Stimulated activated CD8-positive, alpha-beta memory T cell treated with anti-CD3 and anti-CD28 coated beads, Interleukin-7, amount 100 ng/mL, for 4 hours (primary cell): ENCODE results near the gene A3GALT2.

Experiments
- DNase-seq, 2 donors: peaks; one replicate each; pipeline ENCODE4 v3.0.0-alpha.2; 2020; ENCODE audit warnings: low read depth in 2 of 2

The A3GALT2 gene

GRCh38 chr1:33272509-33272908 is 48.4 kb downstream of the A3GALT2 start:
- no peak for DNase-seq

DNA sequence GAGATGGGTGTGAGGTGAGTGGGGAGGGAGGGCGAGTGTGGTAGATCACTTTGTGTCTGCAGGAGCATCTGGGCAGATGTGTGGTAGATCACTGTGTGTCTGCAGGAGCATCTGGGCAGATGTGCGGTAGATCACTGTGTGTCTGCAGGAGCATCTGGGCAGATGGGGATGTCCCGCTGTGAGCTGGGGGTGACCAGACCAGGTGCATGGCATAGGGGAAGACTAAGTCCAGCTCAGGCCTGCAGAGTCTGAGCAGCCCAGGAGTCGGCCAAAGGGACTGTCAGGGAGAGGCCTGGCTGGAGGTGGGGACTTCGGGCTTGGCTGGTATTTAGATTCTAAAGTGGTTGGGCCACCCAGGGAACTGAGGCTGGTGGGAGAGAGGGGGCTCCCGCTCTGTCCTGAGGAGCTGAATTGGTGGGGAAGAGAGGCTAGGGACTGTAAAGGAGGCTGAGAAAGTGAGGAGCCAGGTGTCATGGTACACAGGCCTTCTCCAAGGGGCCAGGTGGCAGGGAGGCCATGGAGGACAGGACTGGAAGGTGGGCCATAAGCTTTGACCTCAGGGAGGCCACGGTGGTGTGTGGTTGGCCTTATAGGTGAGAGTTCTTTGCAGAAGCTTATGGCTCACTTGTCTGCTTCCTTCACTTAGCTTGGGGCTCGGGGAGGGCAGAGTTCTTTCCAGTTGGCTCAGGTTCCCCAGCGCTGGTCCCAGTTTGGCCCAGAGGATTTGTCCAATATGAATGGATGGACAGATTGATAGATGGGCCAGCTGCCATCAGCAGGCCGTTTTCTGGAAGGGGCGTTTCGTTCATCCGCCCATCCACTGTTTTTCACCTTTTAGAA is 49.0 kb downstream of the A3GALT2 start:
- no peak for DNase-seq

- no peak for DNase-seq
Measured at GRCh38 chr1:33270808-33271465, 50.0 kb downstream of the A3GALT2 start.

- no peak for DNase-seq
Measured at GRCh38 chr1:33270379-33270778, 50.5 kb downstream of the A3GALT2 start.

DNA sequence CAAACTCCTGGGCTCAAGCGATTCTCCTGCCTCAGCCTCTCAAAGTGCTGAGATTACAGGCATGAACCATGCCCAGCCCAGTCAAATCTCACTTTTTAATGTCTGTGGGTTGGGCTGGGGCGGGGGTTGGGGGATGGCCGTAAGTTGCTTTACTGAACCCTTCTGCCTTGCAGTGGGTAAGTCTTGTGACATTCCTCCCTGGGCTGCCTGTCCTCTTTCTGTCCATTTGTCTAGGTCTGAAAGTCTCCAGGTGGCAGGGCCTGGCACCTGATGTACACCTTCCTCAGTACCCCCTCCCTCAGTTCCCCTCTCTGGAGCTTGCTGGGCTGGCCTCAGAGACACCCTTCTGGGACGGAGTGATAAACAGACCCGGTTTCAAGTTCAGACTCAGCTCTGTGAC is 51.3 kb downstream of the A3GALT2 start:
- no peak for DNase-seq

GRCh38 chr1:33268927-33269610 is 51.8 kb downstream of the A3GALT2 start:
- no peak for DNase-seq

DNA sequence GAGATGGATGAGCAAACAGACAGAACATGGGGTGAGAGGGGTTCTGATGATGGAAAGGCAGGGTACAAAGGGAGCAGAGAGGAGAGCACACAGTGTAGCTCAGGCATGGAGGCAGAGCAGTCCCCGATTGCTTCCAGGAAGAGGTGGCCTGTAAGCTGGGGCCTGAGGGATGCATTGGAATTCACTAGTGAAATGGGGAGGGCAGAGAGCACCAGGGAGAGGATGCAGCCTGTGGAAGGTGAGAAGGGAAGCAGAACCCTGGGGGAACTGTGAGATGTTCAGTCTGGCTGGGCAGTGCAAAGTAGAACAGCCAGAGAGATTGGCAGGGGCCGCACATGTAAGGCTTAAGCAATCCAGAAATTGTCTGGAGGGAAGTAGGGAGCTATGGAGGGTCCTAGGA is 52.4 kb downstream of the A3GALT2 start:
- no peak for DNase-seq

DNA sequence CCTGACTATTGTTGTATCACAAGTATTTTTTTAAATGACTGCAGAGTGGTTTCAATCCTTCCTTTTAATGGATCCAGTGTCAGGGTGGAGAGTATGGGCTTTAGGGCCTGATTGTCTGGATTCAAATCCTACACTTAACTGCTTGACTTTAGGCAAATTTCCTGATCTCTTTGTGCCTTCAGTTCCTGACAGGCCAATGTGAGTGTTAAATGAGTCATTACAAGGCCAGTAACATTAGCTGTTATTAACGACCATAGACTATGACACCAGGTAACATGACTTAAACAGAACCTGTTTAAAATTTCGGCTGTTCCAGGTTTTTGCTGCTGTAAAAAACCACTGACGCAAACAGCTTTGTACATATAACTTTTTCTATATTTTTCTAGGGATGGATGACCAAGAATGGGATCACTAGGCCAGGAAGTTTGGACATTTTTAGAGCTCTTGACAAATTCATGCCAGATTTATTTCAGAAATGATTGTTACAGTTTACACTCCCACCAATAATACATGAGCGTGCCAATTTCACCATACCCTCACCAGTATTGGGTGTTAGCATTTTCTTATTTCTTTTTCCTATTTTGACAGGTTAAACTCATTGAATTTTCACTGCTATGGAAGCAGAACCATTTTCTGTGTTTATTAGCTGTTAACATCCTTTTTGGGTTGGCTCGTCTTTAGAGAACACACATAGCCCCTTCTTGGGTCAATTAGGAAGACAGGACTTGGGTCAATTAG is 53.3 kb downstream of the A3GALT2 start:
- no peak for DNase-seq

DNA sequence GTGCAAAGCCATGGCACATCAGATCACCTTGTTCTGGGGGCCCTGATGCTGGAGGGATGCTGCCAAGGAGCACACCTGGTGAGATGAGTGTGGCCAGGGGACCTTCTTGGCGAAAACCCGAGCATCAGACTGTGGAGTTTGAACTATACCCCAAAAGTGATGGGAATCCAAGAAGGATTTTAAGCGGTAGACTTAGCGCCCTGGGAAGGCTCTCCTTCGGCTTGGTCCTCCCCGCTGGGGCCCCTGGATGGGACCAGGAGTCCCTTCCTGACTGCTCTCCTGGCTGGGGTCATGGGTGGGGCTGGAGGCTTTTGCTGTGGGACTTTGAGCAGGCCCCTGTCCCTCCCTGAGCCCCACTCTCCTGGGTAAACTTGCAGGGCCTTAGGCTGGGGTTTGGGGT is 54.1 kb downstream of the A3GALT2 start:
- no peak for DNase-seq

GRCh38 chr1:33265780-33266605 is 54.9 kb downstream of the A3GALT2 start:
- DNase-seq, result no peak

- DNase-seq, result no peak
Measured at GRCh38 chr1:33263890-33264504, 56.9 kb downstream of the A3GALT2 start.

DNA sequence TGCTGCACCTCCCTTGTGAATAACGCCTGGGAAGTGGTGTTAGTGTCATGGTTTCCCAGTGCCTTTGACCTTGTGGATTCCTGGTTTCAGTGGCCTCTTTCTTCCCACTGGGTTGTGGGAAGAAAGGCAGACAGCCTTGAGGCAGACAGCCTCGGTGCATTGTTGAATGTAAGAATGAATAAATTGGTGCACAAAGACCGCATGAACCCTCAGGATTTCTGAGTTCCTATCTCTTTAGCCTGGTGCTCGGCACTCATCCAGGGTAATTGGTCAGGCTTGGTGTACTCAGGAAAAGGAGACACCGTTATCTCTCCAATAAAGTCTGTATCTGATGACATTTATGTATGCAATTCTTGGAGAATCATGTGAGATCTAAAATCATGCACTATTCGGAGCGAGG is 59.6 kb downstream of the A3GALT2 start:
- DNase-seq, result no peak

GRCh38 chr1:33260439-33260838 is 60.5 kb downstream of the A3GALT2 start:
- DNase-seq, result no peak

DNA sequence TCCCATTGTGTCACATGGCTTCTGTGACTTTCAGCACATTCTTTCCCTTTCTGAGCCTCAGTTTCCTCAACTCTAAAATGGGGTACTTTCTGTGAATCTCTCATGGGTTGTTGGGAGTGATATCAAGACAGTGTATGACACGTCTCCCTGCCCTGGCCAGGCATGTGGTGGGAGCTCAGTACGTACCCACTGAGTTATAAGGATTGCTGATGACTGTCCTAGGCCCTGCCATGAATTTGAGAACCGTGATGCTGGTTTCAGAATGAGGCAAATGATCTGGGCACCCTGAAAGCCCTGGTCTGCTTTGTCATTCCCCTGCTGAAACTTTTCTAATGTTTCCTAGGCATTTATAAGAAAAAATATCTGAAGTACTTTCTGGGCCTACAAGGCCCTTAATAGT is 61.0 kb downstream of the A3GALT2 start:
- DNase-seq, result no peak

GRCh38 chr1:33258788-33259274 is 62.1 kb downstream of the A3GALT2 start:
- DNase-seq, result no peak

GRCh38 chr1:33257772-33258712 is 62.9 kb downstream of the A3GALT2 start:
- DNase-seq, result no peak

GRCh38 chr1:33257207-33257771 is 63.6 kb downstream of the A3GALT2 start:
- DNase-seq, result no peak
